Body of pancreas (tissue), 4 donors: ENCODE data around the gene SHISA5.

Experiments
- CTCF ChIP-seq, 7 experiments: fragments of 450-650 bp in 4 of 7; fragments of 200-600 bp in 3 of 7; sonication (generic) in 3 of 7; IDR thresholded peaks; one replicate each; pipeline ENCODE4 v1.5.1; 2016 to 2019; ENCODE audit warnings: antibody characterized with exemption in 7 of 7
- POLR2A ChIP-seq, 3 donors: fragments of 450-650 bp; IDR thresholded peaks; one replicate each; pipeline ENCODE4 v1.6.1; 2016; ENCODE audit warnings: antibody characterized with exemption in 3 of 3, mild to moderate bottlenecking in 2 of 3

- TF ChIP-seq CTCF (IDR thresholded peaks at IDR 0.05), result no peak
- no peak for TF ChIP-seq POLR2A (IDR thresholded peaks at IDR 0.05)
These were observed 72.5 kb downstream of the SHISA5 start for GRCh38 chr3:48431224-48432029.
